ENCODE results near the gene LRP3. TPM values are rescaled to one million over a fixed set of nuclear protein-coding genes. Genes with fewer than 3 reads are reported as not detected.

LRP3 gene
- polyA plus RNA-seq, 1 of the 3 experiments (the other 2 are of a cell fraction) = 8.2 TPM

DNA sequence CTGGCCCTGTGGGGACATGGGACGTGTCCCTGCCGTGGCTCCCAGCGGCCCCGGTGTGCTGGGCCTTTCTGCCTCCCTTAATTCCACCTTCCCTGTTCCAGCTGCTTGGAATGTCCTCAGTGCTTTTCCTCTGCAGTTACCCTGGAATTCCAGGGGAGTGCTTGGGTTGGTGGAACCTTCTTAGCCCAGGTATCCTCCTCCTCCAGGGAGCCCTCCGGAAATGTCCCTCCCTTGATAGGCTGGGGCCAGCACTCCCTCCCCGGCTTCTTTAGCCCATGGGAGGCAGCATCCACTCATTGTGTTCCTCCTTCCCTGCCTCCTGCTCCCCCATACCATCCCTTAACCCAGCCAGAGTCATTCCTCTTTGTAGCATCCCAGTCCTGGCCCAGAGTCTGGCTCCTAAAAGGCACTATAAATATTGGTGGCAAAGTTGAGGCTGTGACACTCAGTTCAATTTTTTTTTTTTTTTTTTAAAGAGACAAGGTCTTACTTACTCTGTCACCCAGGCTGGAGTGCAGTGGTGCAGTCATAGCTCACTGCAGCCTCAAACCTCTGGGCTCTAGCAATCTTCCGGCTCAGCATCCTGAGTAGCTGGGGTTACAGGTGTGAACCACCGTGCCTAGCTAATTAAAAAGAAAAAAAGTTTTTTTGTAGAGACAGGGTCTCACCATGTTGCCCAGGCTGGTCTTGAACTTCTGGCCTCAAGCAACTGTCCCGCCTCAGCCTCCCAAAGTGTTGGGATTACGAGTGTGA lies 45.3 kb downstream of the LRP3 start (continued):
- TF ChIP-seq, protein P1, sequence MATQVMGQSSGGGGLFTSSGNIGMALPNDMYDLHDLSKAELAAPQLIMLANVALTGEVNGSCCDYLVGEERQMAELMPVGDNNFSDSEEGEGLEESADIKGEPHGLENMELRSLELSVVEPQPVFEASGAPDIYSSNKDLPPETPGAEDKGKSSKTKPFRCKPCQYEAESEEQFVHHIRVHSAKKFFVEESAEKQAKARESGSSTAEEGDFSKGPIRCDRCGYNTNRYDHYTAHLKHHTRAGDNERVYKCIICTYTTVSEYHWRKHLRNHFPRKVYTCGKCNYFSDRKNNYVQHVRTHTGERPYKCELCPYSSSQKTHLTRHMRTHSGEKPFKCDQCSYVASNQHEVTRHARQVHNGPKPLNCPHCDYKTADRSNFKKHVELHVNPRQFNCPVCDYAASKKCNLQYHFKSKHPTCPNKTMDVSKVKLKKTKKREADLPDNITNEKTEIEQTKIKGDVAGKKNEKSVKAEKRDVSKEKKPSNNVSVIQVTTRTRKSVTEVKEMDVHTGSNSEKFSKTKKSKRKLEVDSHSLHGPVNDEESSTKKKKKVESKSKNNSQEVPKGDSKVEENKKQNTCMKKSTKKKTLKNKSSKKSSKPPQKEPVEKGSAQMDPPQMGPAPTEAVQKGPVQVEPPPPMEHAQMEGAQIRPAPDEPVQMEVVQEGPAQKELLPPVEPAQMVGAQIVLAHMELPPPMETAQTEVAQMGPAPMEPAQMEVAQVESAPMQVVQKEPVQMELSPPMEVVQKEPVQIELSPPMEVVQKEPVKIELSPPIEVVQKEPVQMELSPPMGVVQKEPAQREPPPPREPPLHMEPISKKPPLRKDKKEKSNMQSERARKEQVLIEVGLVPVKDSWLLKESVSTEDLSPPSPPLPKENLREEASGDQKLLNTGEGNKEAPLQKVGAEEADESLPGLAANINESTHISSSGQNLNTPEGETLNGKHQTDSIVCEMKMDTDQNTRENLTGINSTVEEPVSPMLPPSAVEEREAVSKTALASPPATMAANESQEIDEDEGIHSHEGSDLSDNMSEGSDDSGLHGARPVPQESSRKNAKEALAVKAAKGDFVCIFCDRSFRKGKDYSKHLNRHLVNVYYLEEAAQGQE (IDR thresholded peaks at IDR 0.05; ENCODE audit: low read depth, low read length) = no peak
- TF ChIP-seq, protein P2, sequence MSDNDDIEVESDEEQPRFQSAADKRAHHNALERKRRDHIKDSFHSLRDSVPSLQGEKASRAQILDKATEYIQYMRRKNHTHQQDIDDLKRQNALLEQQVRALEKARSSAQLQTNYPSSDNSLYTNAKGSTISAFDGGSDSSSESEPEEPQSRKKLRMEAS (IDR thresholded peaks at IDR 0.05; ENCODE audit: low read depth) = no peak
- no peak for TF ChIP-seq FOXM1 (IDR thresholded peaks at IDR 0.05; ENCODE audit: low read depth)

DNA sequence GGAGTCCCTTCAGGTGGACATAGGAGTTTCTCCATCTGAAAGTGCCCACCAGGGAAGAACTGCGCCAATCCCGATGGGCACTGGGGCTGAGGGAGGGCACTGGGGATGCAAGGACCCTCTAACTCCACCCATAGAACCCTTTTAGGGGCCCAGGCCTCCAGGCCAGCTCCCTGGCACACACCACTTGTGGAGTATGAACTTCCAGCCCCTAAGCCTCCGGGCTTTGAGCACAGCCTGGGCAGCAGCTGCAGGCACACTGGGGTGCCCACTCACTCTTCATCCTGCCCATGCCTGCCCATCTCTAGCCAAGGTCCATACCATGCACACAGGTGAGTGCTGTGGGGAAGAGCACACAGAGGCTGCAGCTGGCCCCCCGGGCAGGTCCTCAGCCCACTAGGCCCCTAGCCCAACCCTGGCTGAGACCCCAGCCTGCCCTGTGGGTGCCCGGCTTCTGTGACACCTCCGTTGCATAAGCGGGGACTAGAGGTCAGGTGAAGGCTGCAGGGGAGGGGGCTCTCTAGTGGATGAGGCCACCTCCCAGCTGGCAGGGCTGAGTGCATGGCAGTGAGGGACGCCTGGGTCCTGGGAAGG lies 46.1 kb downstream of the LRP3 start:
- Histone ChIP-seq H3K27me3 (ENCODE audit: insufficient read depth) (no peaks in the 10 kb centered on the region), H3K4me2 (no peak overlapping the region), H3K27ac (ENCODE audit: low read depth in 2 of 2, low read length in 1 of 2) (no peak overlapping the region), H3K9me3 (no peaks in the 10 kb centered on the region), H2AFZ (ENCODE audit: low read depth) (no peak overlapping the region), H3K36me3 (replicated peaks in 1 of 2; ENCODE audit: control insufficient read depth in 1 of 2, insufficient read depth in 2 of 2, low read length in 1 of 2) (no peaks in the 10 kb centered on the region), H3K4me3 (ENCODE audit: low read depth in 2 of 2, low read length in 1 of 2) (no peak overlapping the region), H3K9ac (no peak overlapping the region), H3K4me1 (ENCODE audit: control insufficient read depth in 1 of 2, insufficient read depth in 2 of 2, low read depth in 1 of 2, low read length in 1 of 2) (peaks cover 0 to 8% of the 10 kb centered on the region in 2 experiments; a peak in 1 of 4 replicates), H3K79me2 (ENCODE audit: insufficient read depth) (no peaks in the 10 kb centered on the region), H3F3A (replicated peaks; ENCODE audit: insufficient read depth) (no peaks in the 10 kb centered on the region), H3K9me2 (no peaks in the 10 kb centered on the region), H4K20me1 (ENCODE audit: insufficient read depth) (no peaks in the 10 kb centered on the region)
- DNase-seq = peak; percentile 20
- 62% methylated on average over 6 of the region's 8 CpGs for WGBS (ENCODE audit: low lambda C conversion rate)
- ChIA-PET POLR2A (no interaction called here), CTCF (interaction anchor here (0.7 to 14.8 kb wide), 14 partner anchors 15 to 531 kb away, joined by 3 to 511 read pairs (median 4); partner anchors contain the start of gene CEBPA)
- TF ChIP-seq, protein P3, sequence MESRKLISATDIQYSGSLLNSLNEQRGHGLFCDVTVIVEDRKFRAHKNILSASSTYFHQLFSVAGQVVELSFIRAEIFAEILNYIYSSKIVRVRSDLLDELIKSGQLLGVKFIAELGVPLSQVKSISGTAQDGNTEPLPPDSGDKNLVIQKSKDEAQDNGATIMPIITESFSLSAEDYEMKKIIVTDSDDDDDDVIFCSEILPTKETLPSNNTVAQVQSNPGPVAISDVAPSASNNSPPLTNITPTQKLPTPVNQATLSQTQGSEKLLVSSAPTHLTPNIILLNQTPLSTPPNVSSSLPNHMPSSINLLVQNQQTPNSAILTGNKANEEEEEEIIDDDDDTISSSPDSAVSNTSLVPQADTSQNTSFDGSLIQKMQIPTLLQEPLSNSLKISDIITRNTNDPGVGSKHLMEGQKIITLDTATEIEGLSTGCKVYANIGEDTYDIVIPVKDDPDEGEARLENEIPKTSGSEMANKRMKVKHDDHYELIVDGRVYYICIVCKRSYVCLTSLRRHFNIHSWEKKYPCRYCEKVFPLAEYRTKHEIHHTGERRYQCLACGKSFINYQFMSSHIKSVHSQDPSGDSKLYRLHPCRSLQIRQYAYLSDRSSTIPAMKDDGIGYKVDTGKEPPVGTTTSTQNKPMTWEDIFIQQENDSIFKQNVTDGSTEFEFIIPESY (IDR thresholded peaks at IDR 0.05; ENCODE audit: borderline replicate concordance, low read depth) = no peak
- no peak for TF ChIP-seq SMC3 (IDR thresholded peaks at IDR 0.05; ENCODE audit: low read depth, low read length)
- TF ChIP-seq NRF1 (IDR thresholded peaks at IDR 0.05; ENCODE audit: low read depth, low read length) = no peak
- TF ChIP-seq, protein P1 (IDR thresholded peaks at IDR 0.05; ENCODE audit: low read depth, low read length) = no peak
- TF ChIP-seq, protein P4, sequence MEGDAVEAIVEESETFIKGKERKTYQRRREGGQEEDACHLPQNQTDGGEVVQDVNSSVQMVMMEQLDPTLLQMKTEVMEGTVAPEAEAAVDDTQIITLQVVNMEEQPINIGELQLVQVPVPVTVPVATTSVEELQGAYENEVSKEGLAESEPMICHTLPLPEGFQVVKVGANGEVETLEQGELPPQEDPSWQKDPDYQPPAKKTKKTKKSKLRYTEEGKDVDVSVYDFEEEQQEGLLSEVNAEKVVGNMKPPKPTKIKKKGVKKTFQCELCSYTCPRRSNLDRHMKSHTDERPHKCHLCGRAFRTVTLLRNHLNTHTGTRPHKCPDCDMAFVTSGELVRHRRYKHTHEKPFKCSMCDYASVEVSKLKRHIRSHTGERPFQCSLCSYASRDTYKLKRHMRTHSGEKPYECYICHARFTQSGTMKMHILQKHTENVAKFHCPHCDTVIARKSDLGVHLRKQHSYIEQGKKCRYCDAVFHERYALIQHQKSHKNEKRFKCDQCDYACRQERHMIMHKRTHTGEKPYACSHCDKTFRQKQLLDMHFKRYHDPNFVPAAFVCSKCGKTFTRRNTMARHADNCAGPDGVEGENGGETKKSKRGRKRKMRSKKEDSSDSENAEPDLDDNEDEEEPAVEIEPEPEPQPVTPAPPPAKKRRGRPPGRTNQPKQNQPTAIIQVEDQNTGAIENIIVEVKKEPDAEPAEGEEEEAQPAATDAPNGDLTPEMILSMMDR (IDR thresholded peaks at IDR 0.05) = no peak
- no peak for TF ChIP-seq RFX5 (IDR thresholded peaks at IDR 0.05; ENCODE audit: low read length)
- TF ChIP-seq FOXJ3 (CRISPR knock-in tag; IDR thresholded peaks at IDR 0.05) = no peak
- TF ChIP-seq, protein P5, sequence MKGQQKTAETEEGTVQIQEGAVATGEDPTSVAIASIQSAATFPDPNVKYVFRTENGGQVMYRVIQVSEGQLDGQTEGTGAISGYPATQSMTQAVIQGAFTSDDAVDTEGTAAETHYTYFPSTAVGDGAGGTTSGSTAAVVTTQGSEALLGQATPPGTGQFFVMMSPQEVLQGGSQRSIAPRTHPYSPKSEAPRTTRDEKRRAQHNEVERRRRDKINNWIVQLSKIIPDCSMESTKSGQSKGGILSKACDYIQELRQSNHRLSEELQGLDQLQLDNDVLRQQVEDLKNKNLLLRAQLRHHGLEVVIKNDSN (IDR thresholded peaks at IDR 0.05; ENCODE audit: borderline replicate concordance, low read depth) = no peak
- no peak for TF ChIP-seq TCF12 (IDR thresholded peaks at IDR 0.05)

Measured in SK-N-SH (cell line).